Measurements from ENCODE around the gene ATXN7L2. TPM values are rescaled to one million over a fixed set of nuclear protein-coding genes. Genes with fewer than 3 reads are reported as not detected.

Gene ATXN7L2
- total RNA-seq, 1 donor from 2014 or later, result 7.4 TPM

- H3K4me3 ChIP-seq (ENCODE audit: low read depth, low read length), result no peak overlapping the region
- no peak for DNase-seq (ENCODE audit: low read depth)
- no peak for TF ChIP-seq CTCF (conservative IDR thresholded peaks at IDR 0.05; ENCODE audit: low read depth, low read length)
Observed at GRCh38 chr1:109535971-109536491, 52.3 kb downstream of the ATXN7L2 start.

GRCh38 chr1:109537450-109538178, 53.9 kb downstream of the ATXN7L2 start:
- no peak overlapping the region for H3K4me3 ChIP-seq (ENCODE audit: low read depth, low read length)
- no peak for TF ChIP-seq CTCF (conservative IDR thresholded peaks at IDR 0.05; ENCODE audit: low read depth, low read length)
- DNase-seq (ENCODE audit: low read depth), result no peak

GRCh38 chr1:109538827-109539555, 55.3 kb downstream of the ATXN7L2 start:
- DNase-seq (ENCODE audit: low read depth), result no peak
- TF ChIP-seq CTCF (conservative IDR thresholded peaks at IDR 0.05; ENCODE audit: low read depth, low read length), result no peak
- H3K4me3 ChIP-seq (ENCODE audit: low read depth, low read length), result no peak overlapping the region

DNA sequence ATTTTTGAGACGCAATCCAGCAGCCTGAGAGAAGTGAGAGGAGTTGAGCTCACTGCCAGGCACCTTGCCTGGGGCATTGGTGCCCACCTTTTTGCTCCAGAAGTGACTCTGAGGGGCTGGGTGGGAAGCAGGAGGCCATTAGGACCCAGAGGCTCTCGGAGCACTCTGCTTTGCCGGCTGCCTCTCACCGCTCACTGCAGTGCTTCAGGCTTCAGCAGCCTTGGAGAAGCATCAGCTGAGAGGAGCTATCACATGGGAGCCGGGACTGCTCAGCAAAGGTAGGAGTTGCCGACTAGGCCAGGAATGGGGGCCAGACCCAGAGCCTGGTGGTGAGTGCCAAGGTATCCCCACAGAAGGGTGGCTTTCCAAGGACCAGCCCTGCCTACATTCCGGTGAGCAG, 56.0 kb downstream of the ATXN7L2 start, which contains the start of gene GPR61:
TSS of gene GPR61 (plus strand) at position 197 of the 400 bp plus-strand sequence. CDS start 3,151 bp downstream, outside the sequence.
- no peak for DNase-seq (ENCODE audit: low read depth)
- no peak for TF ChIP-seq CTCF (conservative IDR thresholded peaks at IDR 0.05; ENCODE audit: low read depth, low read length)
- H3K4me3 ChIP-seq (ENCODE audit: low read depth, low read length), result no peak within 1 kb of the TSS

- TF ChIP-seq CTCF (conservative IDR thresholded peaks at IDR 0.05; ENCODE audit: low read depth, low read length), result no peak
- DNase-seq (ENCODE audit: low read depth), result no peak
Observed at GRCh38 chr1:109541102-109541501, 57.4 kb downstream of the ATXN7L2 start.

More at GRCh38 chr1:109541102-109541501, 57.4 kb downstream of the ATXN7L2 start:
- no peak overlapping the region for H3K4me3 ChIP-seq (ENCODE audit: low read depth, low read length)

Other genes with a start within 250 kb of the ATXN7L2 start
- gene CELSR2, start 234.4 kb upstream of the ATXN7L2 start, total RNA-seq, result 8.2 and 14.2 TPM in 2 replicates
- 56.6 and 67.9 TPM in 2 replicates for gene PSRC1, start 200.8 kb upstream of the ATXN7L2 start, total RNA-seq
- gene MYBPHL, start 176.9 kb upstream of the ATXN7L2 start, total RNA-seq, result not detected in 2 replicates
- gene SORT1, start 86.0 kb upstream of the ATXN7L2 start, total RNA-seq, result 38.3 and 41.9 TPM in 2 replicates
- 67.5 and 79.9 TPM in 2 replicates for gene PSMA5, start 57.5 kb upstream of the ATXN7L2 start, total RNA-seq
- 0.12 TPM in 1 of 2 replicates, not detected in the other for gene SYPL2, start 17.4 kb upstream of the ATXN7L2 start, total RNA-seq
- 3.6 and 4.0 TPM in 2 replicates for gene CYB561D1, start 10.2 kb downstream of the ATXN7L2 start, total RNA-seq
- 0.87 and 0.92 TPM in 2 replicates for gene AMIGO1, start 25.8 kb downstream of the ATXN7L2 start, total RNA-seq
- not detected in 2 replicates for gene GPR61, start 56.0 kb downstream of the ATXN7L2 start, total RNA-seq
- gene GNAI3, start 64.7 kb downstream of the ATXN7L2 start, total RNA-seq, result 12.7 and 14.1 TPM in 2 replicates
- 0.58 TPM in 1 of 2 replicates, not detected in the other for gene GNAT2, start 135.7 kb downstream of the ATXN7L2 start, total RNA-seq
- 63.8 and 110 TPM in 2 replicates for gene AMPD2, start 135.9 kb downstream of the ATXN7L2 start, total RNA-seq
- gene GSTM4, start 172.2 kb downstream of the ATXN7L2 start, total RNA-seq, result 2.1 and 10.7 TPM in 2 replicates
- 6.8 and 8.9 TPM in 2 replicates for gene GSTM2, start 184.2 kb downstream of the ATXN7L2 start, total RNA-seq
- gene GSTM1, start 203.9 kb downstream of the ATXN7L2 start, total RNA-seq, result not detected in 2 replicates
- not detected in 2 replicates for gene GSTM5, start 228.3 kb downstream of the ATXN7L2 start, total RNA-seq